Chondrocyte (in vitro differentiated cells): ENCODE data around the gene SLC44A1. TPM values are rescaled to one million over a fixed set of nuclear protein-coding genes. Genes with fewer than 3 reads are reported as not detected.

ENCODE experiments used
- DNase-seq: peaks from one replicate; pipeline ENCODE4 v3.0.0; 2021; ENCODE audit warnings: mixed read lengths, low spot score
- H3K27ac Mint-ChIP-seq: one replicate; pipeline ENCODE4 v1.8.0; 2021; ENCODE audit warnings: mild to moderate bottlenecking, moderate library complexity, mixed read lengths; ENCODE audit not compliant: unreplicated experiment
- H3K27me3 Mint-ChIP-seq: 2 replicates; pipeline ENCODE4 v1.8.0; 2021; ENCODE audit warnings: low read depth, mixed read lengths
- H3K36me3 Mint-ChIP-seq: 2 replicates; pipeline ENCODE4 v1.8.0; 2021; ENCODE audit warnings: low read depth, mixed read lengths
- H3K4me1 Mint-ChIP-seq: 2 replicates; pipeline ENCODE4 v1.8.0; 2021; ENCODE audit warnings: low read depth, mild to moderate bottlenecking, mixed read lengths
- H3K4me3 Mint-ChIP-seq: one replicate; pipeline ENCODE4 v1.8.0; 2021; ENCODE audit warnings: mild to moderate bottlenecking, moderate library complexity, mixed read lengths; ENCODE audit not compliant: unreplicated experiment
- H3K9me3 Mint-ChIP-seq: 2 replicates; pipeline ENCODE4 v1.8.0; 2021; ENCODE audit warnings: low read depth, mixed read lengths
- CTCF ChIP-seq: fragments of 200-600 bp; sonication (generic); IDR thresholded peaks from 2 replicates; pipeline ENCODE4 v1.5.0; 2021; ENCODE audit warnings: antibody characterized with exemption, mild to moderate bottlenecking, moderate library complexity
- total RNA-seq: library from RNA; stranded (reverse); gene quantifications from 3 replicates; pipeline ENCODE4 v1.2.1, GENCODE V29; 2021

Gene SLC44A1
- total RNA-seq, 1 donor from 2014 or later: 17.1 TPM

GRCh38 chr9:105284463-105284862 lies 40.0 kb downstream of the SLC44A1 start:
- no peaks in the 10 kb centered on the region for H3K27me3 Mint-ChIP-seq
- H3K4me3 Mint-ChIP-seq: no peak overlapping the region
- no peak overlapping the region for H3K27ac Mint-ChIP-seq
- TF ChIP-seq CTCF: no peak
- no peaks in the 10 kb centered on the region for H3K9me3 Mint-ChIP-seq
- peaks cover 2% of the 10 kb centered on the region for H3K4me1 Mint-ChIP-seq
- DNase-seq: no peak
- H3K36me3 Mint-ChIP-seq: no peaks in the 10 kb centered on the region

GRCh38 chr9:105286098-105286497 lies 41.6 kb downstream of the SLC44A1 start:
- Mint-ChIP-seq H3K27ac (no peak overlapping the region), H3K4me3 (no peak overlapping the region), H3K9me3 (no peaks in the 10 kb centered on the region), H3K36me3 (no peaks in the 10 kb centered on the region), H3K4me1 (peaks cover 2% of the 10 kb centered on the region), H3K27me3 (no peaks in the 10 kb centered on the region)
- no peak for DNase-seq
- TF ChIP-seq CTCF: no peak

- no peak overlapping the region for H3K27ac Mint-ChIP-seq
- DNase-seq: no peak
- peaks cover 4% of the 10 kb centered on the region for H3K4me1 Mint-ChIP-seq
- no peak overlapping the region for H3K4me3 Mint-ChIP-seq
- no peaks in the 10 kb centered on the region for H3K36me3 Mint-ChIP-seq
- no peak for TF ChIP-seq CTCF
- no peaks in the 10 kb centered on the region for H3K27me3 Mint-ChIP-seq
- H3K9me3 Mint-ChIP-seq: peaks cover under 1% of the 10 kb centered on the region
These were observed 44.9 kb downstream of the SLC44A1 start for GRCh38 chr9:105289305-105289704.

- DNase-seq: no peak
- peaks cover 3% of the 10 kb centered on the region for H3K9me3 Mint-ChIP-seq
These were observed 46.0 kb downstream of the SLC44A1 start for GRCh38 chr9:105290418-105290817.

DNA sequence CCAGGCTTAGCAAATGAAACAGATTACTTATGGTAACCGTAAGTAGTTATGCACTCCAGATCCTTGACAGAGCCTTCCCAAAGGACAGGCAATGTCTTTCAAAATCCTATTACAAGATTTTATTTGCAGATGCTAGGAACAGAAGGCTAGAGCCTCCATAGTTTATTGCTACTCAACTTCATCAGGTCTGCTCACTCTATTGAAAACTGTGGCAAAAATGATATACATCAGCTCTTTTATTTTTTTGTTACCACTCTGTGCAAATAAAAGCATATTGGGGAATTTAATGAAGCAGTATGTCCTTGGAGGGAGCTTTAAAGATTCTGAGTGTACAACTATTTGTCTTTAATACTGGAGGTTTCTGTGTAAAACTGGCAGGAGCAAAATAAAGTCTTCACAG lies 46.5 kb downstream of the SLC44A1 start:
- H3K4me3 Mint-ChIP-seq: no peak overlapping the region
- no peak for DNase-seq
- H3K9me3 Mint-ChIP-seq: peaks cover 3% of the 10 kb centered on the region
- peaks cover 11% of the 10 kb centered on the region for H3K4me1 Mint-ChIP-seq
- TF ChIP-seq CTCF: no peak
- H3K27ac Mint-ChIP-seq: no peak overlapping the region
- H3K27me3 Mint-ChIP-seq: no peaks in the 10 kb centered on the region
- H3K36me3 Mint-ChIP-seq: no peaks in the 10 kb centered on the region

More at GRCh38 chr9:105290418-105290817, 46.0 kb downstream of the SLC44A1 start:
- peaks cover 11% of the 10 kb centered on the region for H3K4me1 Mint-ChIP-seq
- no peak overlapping the region for H3K27ac Mint-ChIP-seq
- no peak for TF ChIP-seq CTCF
- no peaks in the 10 kb centered on the region for H3K36me3 Mint-ChIP-seq
- H3K4me3 Mint-ChIP-seq: no peak overlapping the region
- H3K27me3 Mint-ChIP-seq: no peaks in the 10 kb centered on the region
